OCI-M2 (cell line): Measurements from ENCODE around the gene GREB1.

Experiments used
- DNase-seq: peaks from one replicate; lab custom pipeline; 2025; ENCODE audit not compliant: unreplicated experiment; lab: John Stamatoyannopoulos, UW

Gene GREB1

GRCh38 chr2:11597538-11598225 is 63.8 kb downstream of the GREB1 start:
- DNase-seq: no peak

- DNase-seq: no peak
These were observed 64.4 kb downstream of the GREB1 start for GRCh38 chr2:11598228-11598731.

GRCh38 chr2:11602563-11603204 is 68.8 kb downstream of the GREB1 start:
- no peak for DNase-seq

- no peak for DNase-seq
These were observed 76.9 kb downstream of the GREB1 start for GRCh38 chr2:11610624-11611242.

GRCh38 chr2:11611251-11611650 is 77.4 kb downstream of the GREB1 start:
- no peak for DNase-seq

GRCh38 chr2:11612553-11613215 is 78.8 kb downstream of the GREB1 start:
- no peak for DNase-seq

- DNase-seq: no peak
These were observed 79.5 kb downstream of the GREB1 start for GRCh38 chr2:11613297-11613696.

GRCh38 chr2:11615209-11615608 is 81.4 kb downstream of the GREB1 start:
- DNase-seq: no peak

- DNase-seq: no peak
These were observed 82.3 kb downstream of the GREB1 start for GRCh38 chr2:11616097-11616687.

- no peak for DNase-seq
These were observed 83.1 kb downstream of the GREB1 start for GRCh38 chr2:11616851-11617415.

- no peak for DNase-seq
These were observed 83.7 kb downstream of the GREB1 start for GRCh38 chr2:11617527-11617926.

- no peak for DNase-seq
These were observed 84.3 kb downstream of the GREB1 start for GRCh38 chr2:11617984-11618707.

GRCh38 chr2:11618708-11619062 is 84.8 kb downstream of the GREB1 start:
- DNase-seq: no peak

GRCh38 chr2:11621410-11621809 is 87.6 kb downstream of the GREB1 start:
- DNase-seq: no peak

- DNase-seq: no peak
These were observed 88.8 kb downstream of the GREB1 start for GRCh38 chr2:11622611-11623010.

- no peak for DNase-seq
These were observed 91.0 kb downstream of the GREB1 start for GRCh38 chr2:11624893-11625292.

GRCh38 chr2:11625671-11626070 is 91.8 kb downstream of the GREB1 start:
- DNase-seq: no peak

GRCh38 chr2:11628675-11629074 is 94.8 kb downstream of the GREB1 start:
- DNase-seq: no peak

- DNase-seq: no peak
These were observed 95.4 kb downstream of the GREB1 start for GRCh38 chr2:11629215-11629614.

GRCh38 chr2:11629851-11630250 is 96.0 kb downstream of the GREB1 start:
- DNase-seq: no peak
